ENCODE data around the gene OSBPL5. TPM values are rescaled to one million over a fixed set of nuclear protein-coding genes. Genes with fewer than 3 reads are reported as not detected.
A peak's percentile ranks its signal among the peaks of the same experiment; 100 is the strongest.

OSBPL5 gene
- total and polyA plus RNA-seq, 9 of the 15 experiments (the other 6 are each of a cell fraction or from before 2014, with no cell fraction given) = 0.06 to 14.8 (median 3.2) TPM

- intact Hi-C loops (cut with micrococcal nuclease) = no loop called here
- DNase-seq (ENCODE audit: extremely low read depth in 1 of 4, low spot score in 3 of 4) (no peak), FAIRE-seq (no peak), ATAC-seq (peak; percentile 60)
- ChIA-PET POLR2A (interaction anchor here (0.6 to 0.7 kb wide), 2 partner anchors 9 to 70 kb away, joined by 3 to 4 read pairs; no protein-coding TSS in a partner anchor), CTCF (ENCODE audit: low intra/inter-chr PET ratio) (no interaction called here)
- Histone ChIP-seq H3K9me1 (ENCODE audit: control insufficient read depth, insufficient read depth, low read length) (peaks cover 23% of the 10 kb centered on the region), H3K4me3 (no peak overlapping the region), H3K79me2 (ENCODE audit: control insufficient read depth, insufficient read depth, low read length) (peaks cover 77% of the 10 kb centered on the region), H2AFZ (ENCODE audit: low read depth, low read length) (no peak overlapping the region), H3K27me3 (ENCODE audit: control insufficient read depth in 2 of 2, insufficient read depth in 2 of 2, low read length in 2 of 2) (no peaks in the 10 kb centered on the region), H3K9ac (ENCODE audit: insufficient read depth in 1 of 2, low read depth in 2 of 2, low read length in 2 of 2) (no peak overlapping the region; a peak in 1 of 4 replicates), H3K4me2 (ENCODE audit: insufficient read depth, low read length) (no peak overlapping the region), H3K36me3 (ENCODE audit: control insufficient read depth, insufficient read depth, low read length) (peaks cover 64% of the 10 kb centered on the region), H3K4me1 (replicated peaks in 1 of 2; ENCODE audit: control insufficient read depth in 2 of 2, insufficient read depth in 2 of 2, low read length in 2 of 2) (peaks cover under 1 to 24% of the 10 kb centered on the region in 2 experiments; a peak in 3 of 5 replicates), H4K20me1 (replicated peaks; ENCODE audit: control insufficient read depth, insufficient read depth, low read length) (peaks cover 78% of the 10 kb centered on the region), H3K27ac (ENCODE audit: extremely low read depth, low read depth, low read length) (no peak overlapping the region), H3K9me3 (replicated peaks; ENCODE audit: control insufficient read depth, insufficient read depth, low read depth, low read length) (no peaks in the 10 kb centered on the region)
- in situ Hi-C loops (cut with MboI) = no loop called here
- BruUV-seq (replicated peaks) = no TSS peak
- WGBS (ENCODE audit: insufficient coverage, low coverage, missing lambda C conversion rate) = 87% methylated on average over 12 of the region's 12 CpGs
- no peak for TF ChIP-seq CHD7 (IDR thresholded peaks at IDR 0.05; ENCODE audit: low read depth, low read length)
- no peak for TF ChIP-seq NR3C1 (CRISPR knock-in tag; IDR thresholded peaks at IDR 0.05)
- TF ChIP-seq, protein P1, sequence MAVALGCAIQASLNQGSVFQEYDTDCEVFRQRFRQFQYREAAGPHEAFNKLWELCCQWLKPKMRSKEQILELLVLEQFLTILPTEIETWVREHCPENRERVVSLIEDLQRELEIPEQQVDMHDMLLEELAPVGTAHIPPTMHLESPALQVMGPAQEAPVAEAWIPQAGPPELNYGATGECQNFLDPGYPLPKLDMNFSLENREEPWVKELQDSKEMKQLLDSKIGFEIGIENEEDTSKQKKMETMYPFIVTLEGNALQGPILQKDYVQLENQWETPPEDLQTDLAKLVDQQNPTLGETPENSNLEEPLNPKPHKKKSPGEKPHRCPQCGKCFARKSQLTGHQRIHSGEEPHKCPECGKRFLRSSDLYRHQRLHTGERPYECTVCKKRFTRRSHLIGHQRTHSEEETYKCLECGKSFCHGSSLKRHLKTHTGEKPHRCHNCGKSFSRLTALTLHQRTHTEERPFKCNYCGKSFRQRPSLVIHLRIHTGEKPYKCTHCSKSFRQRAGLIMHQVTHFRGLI (CRISPR knock-in tag; IDR thresholded peaks at IDR 0.05) = no peak
- TF ChIP-seq, protein P2, sequence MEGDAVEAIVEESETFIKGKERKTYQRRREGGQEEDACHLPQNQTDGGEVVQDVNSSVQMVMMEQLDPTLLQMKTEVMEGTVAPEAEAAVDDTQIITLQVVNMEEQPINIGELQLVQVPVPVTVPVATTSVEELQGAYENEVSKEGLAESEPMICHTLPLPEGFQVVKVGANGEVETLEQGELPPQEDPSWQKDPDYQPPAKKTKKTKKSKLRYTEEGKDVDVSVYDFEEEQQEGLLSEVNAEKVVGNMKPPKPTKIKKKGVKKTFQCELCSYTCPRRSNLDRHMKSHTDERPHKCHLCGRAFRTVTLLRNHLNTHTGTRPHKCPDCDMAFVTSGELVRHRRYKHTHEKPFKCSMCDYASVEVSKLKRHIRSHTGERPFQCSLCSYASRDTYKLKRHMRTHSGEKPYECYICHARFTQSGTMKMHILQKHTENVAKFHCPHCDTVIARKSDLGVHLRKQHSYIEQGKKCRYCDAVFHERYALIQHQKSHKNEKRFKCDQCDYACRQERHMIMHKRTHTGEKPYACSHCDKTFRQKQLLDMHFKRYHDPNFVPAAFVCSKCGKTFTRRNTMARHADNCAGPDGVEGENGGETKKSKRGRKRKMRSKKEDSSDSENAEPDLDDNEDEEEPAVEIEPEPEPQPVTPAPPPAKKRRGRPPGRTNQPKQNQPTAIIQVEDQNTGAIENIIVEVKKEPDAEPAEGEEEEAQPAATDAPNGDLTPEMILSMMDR (IDR thresholded peaks at IDR 0.05 in 2 of 3, conservative IDR thresholded peaks at IDR 0.05 in 1 of 3; ENCODE audit: insufficient read depth in 2 of 3, low read depth in 1 of 3, low read length in 3 of 3) = peak; percentile 23 to 53 (median 29); a peak in 5 of 6 replicates
Observed at GRCh38 chr11:3046190-3046589, 118.9 kb downstream of the OSBPL5 start.
